Measurements from ENCODE around the gene OR5K2. TPM values are rescaled to one million over a fixed set of nuclear protein-coding genes. Genes with fewer than 3 reads are reported as not detected.

Gene OR5K2
- total RNA-seq, 1 experiment from 2014 or later: not detected

- peak; percentile 98 for DNase-seq (ENCODE audit: low read depth)
Observed at GRCh38 chr3:98522544-98523281, 25.2 kb downstream of the OR5K2 start, which contains the start of gene CLDND1. Gene CLDND1 (minus strand): TSS chr3:98522902. CDS start chr3:98521424, 1,478 bp downstream.

DNA sequence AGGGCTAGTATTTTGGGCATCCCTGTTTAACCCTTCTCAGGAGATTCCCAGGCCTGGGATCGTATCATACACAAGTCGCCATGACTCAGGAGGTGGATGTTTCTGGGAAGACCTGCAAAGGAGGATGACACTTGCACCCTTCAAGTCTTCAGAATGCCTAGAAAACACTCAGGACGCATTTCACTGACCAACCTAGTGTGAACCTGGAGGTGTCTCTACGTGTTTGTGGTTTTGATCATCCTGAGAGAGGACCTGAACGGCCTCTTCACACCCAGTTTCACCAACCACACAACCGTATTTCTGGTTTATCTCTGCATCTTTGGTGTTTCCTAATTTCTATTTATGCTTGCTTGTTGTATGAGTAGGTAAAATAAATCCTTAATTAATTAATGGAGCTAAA, 28.0 kb downstream of the OR5K2 start:
- no peak for DNase-seq (ENCODE audit: low read depth)

- DNase-seq (ENCODE audit: low read depth): no peak
Observed at GRCh38 chr3:98528474-98529346, 31.2 kb downstream of the OR5K2 start.

GRCh38 chr3:98529856-98530459, 32.5 kb downstream of the OR5K2 start:
- DNase-seq (ENCODE audit: low read depth): no peak

- DNase-seq (ENCODE audit: low read depth): no peak
Observed at GRCh38 chr3:98530676-98531075, 33.2 kb downstream of the OR5K2 start.

DNA sequence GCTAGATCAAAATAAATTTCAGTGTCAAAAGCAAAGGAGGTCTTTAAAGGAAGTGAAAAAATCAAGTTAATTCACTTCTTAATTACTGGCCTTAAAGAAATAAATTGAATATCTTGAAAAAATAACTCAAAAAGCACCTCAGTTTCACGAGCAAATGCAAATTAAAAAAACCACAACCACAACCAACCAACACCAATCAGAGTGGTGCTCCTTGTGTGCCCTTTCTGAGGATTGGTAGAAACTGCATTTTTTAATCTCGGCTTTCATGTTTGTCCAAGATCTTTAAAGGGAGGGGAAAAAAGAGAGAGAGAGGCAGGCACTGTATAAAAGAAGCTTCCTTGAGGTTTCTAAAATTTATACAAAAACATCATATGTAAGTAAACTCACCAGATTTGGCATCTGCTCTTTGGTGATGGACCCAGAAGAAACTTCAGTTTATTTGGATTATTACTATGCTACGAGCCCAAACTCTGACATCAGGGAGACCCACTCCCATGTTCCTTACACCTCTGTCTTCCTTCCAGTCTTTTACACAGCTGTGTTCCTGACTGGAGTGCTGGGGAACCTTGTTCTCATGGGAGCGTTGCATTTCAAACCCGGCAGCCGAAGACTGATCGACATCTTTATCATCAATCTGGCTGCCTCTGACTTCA, 34.3 kb downstream of the OR5K2 start, which contains the start of gene GPR15:
TSS of gene GPR15 (plus strand) at position 357 of the 653 bp plus-strand sequence. CDS start at position 413, 56 bp downstream.
- DNase-seq (ENCODE audit: low read depth): no peak

- DNase-seq (ENCODE audit: low read depth): no peak
Observed at GRCh38 chr3:98532275-98532637, 34.8 kb downstream of the OR5K2 start.

DNA sequence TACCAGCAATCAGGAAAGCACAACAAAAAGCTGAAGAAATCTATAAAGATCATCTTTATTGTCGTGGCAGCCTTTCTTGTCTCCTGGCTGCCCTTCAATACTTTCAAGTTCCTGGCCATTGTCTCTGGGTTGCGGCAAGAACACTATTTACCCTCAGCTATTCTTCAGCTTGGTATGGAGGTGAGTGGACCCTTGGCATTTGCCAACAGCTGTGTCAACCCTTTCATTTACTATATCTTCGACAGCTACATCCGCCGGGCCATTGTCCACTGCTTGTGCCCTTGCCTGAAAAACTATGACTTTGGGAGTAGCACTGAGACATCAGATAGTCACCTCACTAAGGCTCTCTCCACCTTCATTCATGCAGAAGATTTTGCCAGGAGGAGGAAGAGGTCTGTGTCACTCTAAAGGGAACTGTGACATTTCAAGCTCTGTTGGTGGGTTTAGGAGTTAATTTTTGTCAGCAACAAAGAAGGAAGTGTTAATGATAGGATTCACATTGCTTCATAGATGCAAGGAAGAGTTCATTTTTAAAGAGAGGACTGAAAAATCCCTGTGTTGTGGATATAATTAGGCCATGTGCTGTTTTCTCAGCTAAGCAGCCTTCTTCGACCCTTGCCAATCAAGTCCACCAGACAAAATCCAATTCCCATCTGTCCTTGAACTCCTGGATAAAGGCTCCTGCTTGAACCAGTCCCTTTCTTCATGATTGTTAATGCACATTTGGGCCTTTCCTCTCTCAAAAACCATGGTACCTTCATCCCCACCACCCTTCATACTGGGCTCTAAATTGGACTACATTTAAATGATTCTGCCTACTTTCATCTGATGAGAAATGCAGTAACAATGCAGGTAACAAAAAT, 35.5 kb downstream of the OR5K2 start:
- no peak for DNase-seq (ENCODE audit: low read depth)

GRCh38 chr3:98534168-98534567, 36.7 kb downstream of the OR5K2 start:
- no peak for DNase-seq (ENCODE audit: low read depth)

GRCh38 chr3:98534734-98535133, 37.3 kb downstream of the OR5K2 start:
- no peak for DNase-seq (ENCODE audit: low read depth)

DNA sequence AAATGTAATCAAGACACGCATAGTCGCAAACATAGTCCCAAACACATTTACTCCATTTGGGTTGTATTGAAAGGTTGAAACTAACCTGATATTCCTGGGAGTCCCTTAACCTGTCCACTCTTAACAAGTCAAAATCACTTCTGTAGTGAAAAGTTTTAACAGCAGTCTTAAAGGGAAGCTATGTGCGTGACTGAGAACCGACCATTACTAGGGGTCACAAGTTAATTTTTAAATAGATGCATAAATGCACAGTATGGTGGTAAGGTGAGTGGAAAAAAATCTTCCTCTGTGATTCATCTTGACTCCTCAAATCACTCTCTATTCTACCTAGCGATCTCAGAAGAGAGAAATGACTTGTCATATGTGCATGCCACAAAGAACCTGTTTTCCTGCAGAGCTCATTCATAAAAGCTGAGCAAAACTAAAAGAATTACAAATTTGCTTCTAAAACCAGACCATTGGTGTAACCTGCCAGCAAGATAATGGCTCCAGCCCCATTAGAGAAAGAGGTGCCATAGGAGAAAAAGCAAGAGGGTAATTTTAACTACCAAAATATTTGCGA, 39.1 kb downstream of the OR5K2 start:
- DNase-seq (ENCODE audit: low read depth): no peak

DNA sequence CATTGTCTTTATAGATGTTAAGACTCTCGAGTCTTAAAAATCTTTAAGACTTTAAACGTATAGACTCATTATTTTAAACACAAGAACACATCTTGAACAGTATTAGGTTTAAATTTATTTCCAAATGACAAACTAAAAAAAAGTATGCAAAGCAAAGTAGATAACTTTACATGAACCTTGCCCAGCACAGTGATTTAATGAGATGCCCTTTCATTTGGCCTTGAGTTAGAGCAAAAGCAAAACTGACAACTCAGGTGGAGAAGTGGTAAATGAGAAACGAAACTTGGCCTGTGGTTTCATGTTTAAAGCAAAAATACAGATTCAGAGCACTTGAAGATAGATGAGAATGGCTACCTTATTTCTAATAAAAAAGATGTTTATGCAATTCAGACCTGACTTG, 42.9 kb downstream of the OR5K2 start:
- no peak for DNase-seq (ENCODE audit: low read depth)

DNA sequence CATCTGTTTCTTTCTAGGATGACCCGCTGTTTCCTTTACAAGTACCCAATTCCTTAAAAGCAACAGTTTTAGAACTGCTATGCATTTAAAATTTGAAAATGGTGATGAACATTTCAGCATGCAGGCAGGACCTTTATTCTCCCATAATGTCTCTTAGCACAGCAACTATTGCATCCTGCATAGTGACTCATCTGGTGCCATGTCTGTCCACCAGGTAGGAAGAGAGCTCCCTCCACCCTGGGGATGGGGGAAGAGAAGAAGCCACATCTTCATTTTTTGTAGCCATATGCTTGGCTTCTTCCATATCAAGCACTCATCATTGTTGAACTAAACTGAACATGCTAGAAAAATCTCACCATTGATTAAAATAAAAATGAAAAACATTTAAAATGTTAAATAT, 44.2 kb downstream of the OR5K2 start:
- no peak for DNase-seq (ENCODE audit: low read depth)

- DNase-seq (ENCODE audit: low read depth): no peak
Observed at GRCh38 chr3:98542623-98543022, 45.1 kb downstream of the OR5K2 start.

DNA sequence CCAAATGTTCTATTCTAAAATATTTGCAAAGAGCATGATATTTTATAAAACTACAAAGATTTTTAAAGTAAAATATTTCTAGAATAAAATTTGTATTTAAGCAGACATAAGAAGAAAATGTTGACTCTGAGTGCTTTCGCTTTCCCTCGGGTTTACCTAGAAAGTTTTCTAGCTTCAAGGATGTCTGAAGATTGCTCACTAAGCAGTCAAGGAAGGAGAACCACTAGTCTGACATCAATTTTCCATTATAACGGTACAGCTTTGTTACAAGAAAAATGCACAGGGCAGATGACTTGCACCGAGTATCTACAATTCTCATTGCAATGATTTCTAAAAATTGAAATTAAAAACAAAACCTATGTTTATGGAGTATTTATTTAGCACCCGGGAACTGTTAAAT, 48.5 kb downstream of the OR5K2 start:
- peak; percentile 34 for DNase-seq (ENCODE audit: low read depth)

Other genes with a start within 250 kb of the OR5K2 start
- not detected in 2 replicates for gene OR5H6, start 233.4 kb upstream of the OR5K2 start, total RNA-seq (2014; rRNA removed; shearing (Covaris generic))
- gene OR5H2, start 215.2 kb upstream of the OR5K2 start, total RNA-seq (2014; rRNA removed; shearing (Covaris generic)): not detected in 2 replicates
- not detected in 2 replicates for gene OR5K4, start 143.8 kb upstream of the OR5K2 start, total RNA-seq (2014; rRNA removed; shearing (Covaris generic))
- not detected in 2 replicates for gene OR5K3, start 107.0 kb upstream of the OR5K2 start, total RNA-seq (2014; rRNA removed; shearing (Covaris generic))
- gene OR5K1, start 34.5 kb upstream of the OR5K2 start, total RNA-seq (2014; rRNA removed; shearing (Covaris generic)): not detected in 2 replicates
- 258 and 296 TPM in 2 replicates for gene CLDND1, start 25.2 kb downstream of the OR5K2 start, total RNA-seq (2014; rRNA removed; shearing (Covaris generic))
- gene GPR15, start 34.3 kb downstream of the OR5K2 start, total RNA-seq (2014; rRNA removed; shearing (Covaris generic)): not detected in 2 replicates
- 53.9 and 58.9 TPM in 2 replicates for gene CPOX, start 95.9 kb downstream of the OR5K2 start, total RNA-seq (2014; rRNA removed; shearing (Covaris generic))